GM21390 (cell line): ENCODE data around the gene KLHL29.

ENCODE experiments used
- ATAC-seq: cut with Tn5 transposase; IDR thresholded peaks from one replicate; pipeline ENCODE4 v1.9.1; 2021; ENCODE audit not compliant: unreplicated experiment

The KLHL29 gene

GRCh38 chr2:23528171-23528570 is 143.2 kb downstream of the KLHL29 start:
- no peak for ATAC-seq

GRCh38 chr2:23528690-23529089 is 143.7 kb downstream of the KLHL29 start:
- no peak for ATAC-seq

GRCh38 chr2:23529659-23530058 is 144.7 kb downstream of the KLHL29 start:
- no peak for ATAC-seq

- no peak for ATAC-seq
These were observed 145.4 kb downstream of the KLHL29 start for GRCh38 chr2:23530206-23530908.

- ATAC-seq, result no peak
These were observed 145.9 kb downstream of the KLHL29 start for GRCh38 chr2:23530909-23531276.

GRCh38 chr2:23531280-23531679 is 146.3 kb downstream of the KLHL29 start:
- no peak for ATAC-seq

- ATAC-seq, result no peak
These were observed 146.9 kb downstream of the KLHL29 start for GRCh38 chr2:23531881-23532280.

- peak; percentile 77 for ATAC-seq
These were observed 147.7 kb downstream of the KLHL29 start for GRCh38 chr2:23532391-23533337.

GRCh38 chr2:23533338-23533695 is 148.3 kb downstream of the KLHL29 start:
- ATAC-seq, result no peak

GRCh38 chr2:23534771-23535170 is 149.8 kb downstream of the KLHL29 start:
- ATAC-seq, result no peak

GRCh38 chr2:23536326-23536725 is 151.3 kb downstream of the KLHL29 start:
- no peak for ATAC-seq

- ATAC-seq, result no peak
These were observed 153.0 kb downstream of the KLHL29 start for GRCh38 chr2:23537991-23538390.

GRCh38 chr2:23538566-23538965 is 153.6 kb downstream of the KLHL29 start:
- no peak for ATAC-seq

- ATAC-seq, result no peak
These were observed 155.9 kb downstream of the KLHL29 start for GRCh38 chr2:23540804-23541360.

GRCh38 chr2:23541503-23542229 is 156.7 kb downstream of the KLHL29 start:
- no peak for ATAC-seq

GRCh38 chr2:23542230-23542789 is 157.3 kb downstream of the KLHL29 start:
- no peak for ATAC-seq

GRCh38 chr2:23543302-23543701 is 158.3 kb downstream of the KLHL29 start:
- ATAC-seq, result no peak

GRCh38 chr2:23543728-23544127 is 158.7 kb downstream of the KLHL29 start:
- ATAC-seq, result no peak

GRCh38 chr2:23544589-23545295 is 159.8 kb downstream of the KLHL29 start:
- ATAC-seq, result no peak

- ATAC-seq, result no peak
These were observed 160.4 kb downstream of the KLHL29 start for GRCh38 chr2:23545396-23545795.
